HepG2 (cell line): Measurements from ENCODE around the gene MINDY3. TPM values are rescaled to one million over a fixed set of nuclear protein-coding genes. Genes with fewer than 3 reads are reported as not detected.

Experiments
- ATAC-seq: fragments of 200-7000 bp; cut with Tn5 transposase; 3 replicates; pipeline ENCODE4 v1.9.1; 2020; ENCODE audit warnings: mild to moderate bottlenecking, moderate library complexity
- BruUV-seq: library from RNA; stranded (reverse); fragments of 400-500 nt; replicated peaks from 2 replicates; lab custom pipeline; 2021; lab: Mats Ljungman, UMichigan
- CTCF ChIA-PET: fragments of 300-600 bp; formaldehyde crosslinking; extraction: SDS; loops from one replicate; lab custom pipeline; 2021; ENCODE audit warnings: low total read pairs, inconsistent platforms, low intra/inter-chr PET ratio; lab: Yijun Ruan, JAX
- POLR2A ChIA-PET: fragments of 350-600 bp; sonication (Branson Sonifier 250); formaldehyde crosslinking; loops from one replicate; lab custom pipeline; 2020; ENCODE audit warnings: antibody characterized with exemption, inconsistent platforms; lab: Yijun Ruan, JAX
- DNase-seq: peaks from one replicate; pipeline ENCODE4 v3.0.0-alpha.2; 2015; ENCODE audit warnings: low spot score
- FAIRE-seq: peaks from 3 replicates; lab custom pipeline; 2011; peaks lifted over from hg19 to GRCh38; lab: Jason Lieb, UNC
- H2AFZ ChIP-seq: one replicate; pipeline ENCODE4 v1.6.1; 2011; ENCODE audit warnings: low read length, inconsistent platforms
- H3K27ac ChIP-seq: fragments of 300-600 bp; 3 replicates; pipeline ENCODE4 v1.8.0; 2011; ENCODE audit warnings: mixed run types, mild to moderate bottlenecking, mixed read lengths, low read length, inconsistent platforms; ENCODE audit not compliant: insufficient read depth; ENCODE audit errors: extremely low read length
- H3K27me3 ChIP-seq, 2 experiments: fragments of 200-600 bp in 1 of 2; 2 replicates in 1 of 2; 3 replicates in 1 of 2; pipeline versions ENCODE4 v1.6.0 to v1.8.0; 2011; ENCODE audit warnings: low read length in 2 of 2, mild to moderate bottlenecking in 2 of 2, moderate library complexity in 2 of 2, inconsistent platforms in 1 of 2; ENCODE audit not compliant: insufficient read depth in 2 of 2, control insufficient read depth in 1 of 2
- H3K36me3 ChIP-seq, 2 experiments: fragments of 200-600 bp in 1 of 2; replicated peaks in 1 of 2; 2 replicates in 1 of 2; 3 replicates in 1 of 2; pipeline versions ENCODE4 v1.5.1 to v1.8.0; 2011; ENCODE audit warnings: low read length in 2 of 2, inconsistent platforms in 1 of 2; ENCODE audit not compliant: insufficient read depth in 2 of 2, control insufficient read depth in 1 of 2
- H3K4me1 ChIP-seq: 2 replicates; pipeline ENCODE4 v1.5.1; 2012; ENCODE audit warnings: low read length, inconsistent platforms; ENCODE audit not compliant: insufficient read depth
- H3K4me2 ChIP-seq: 2 replicates; pipeline ENCODE4 v1.6.0; 2011; ENCODE audit warnings: low read depth, low read length, inconsistent platforms
- H3K4me3 ChIP-seq, 3 experiments: fragments of 200-600 bp in 1 of 3; sonication (generic), shearing (Covaris generic) in 1 of 3; replicated peaks in 1 of 3; 2 replicates each; pipeline ENCODE4 v1.5.1; 2011 to 2016; ENCODE audit warnings: low read length in 3 of 3, inconsistent platforms in 2 of 3, low read depth in 2 of 3, mild to moderate bottlenecking in 2 of 3, control low read depth in 1 of 3, mixed read lengths in 1 of 3; ENCODE audit not compliant: insufficient read depth in 1 of 3
- H3K79me2 ChIP-seq: one replicate; pipeline ENCODE4 v1.6.1; 2011; ENCODE audit warnings: low read length, inconsistent platforms; ENCODE audit not compliant: insufficient read depth
- H3K9ac ChIP-seq: 2 replicates; pipeline ENCODE4 v1.6.0; 2011; ENCODE audit warnings: mild to moderate bottlenecking, low read depth, low read length, inconsistent platforms; ENCODE audit not compliant: insufficient read depth
- H3K9me3 ChIP-seq: 2 replicates; pipeline ENCODE4 v1.5.1; 2012; ENCODE audit warnings: mild to moderate bottlenecking, low read length
- H4K20me1 ChIP-seq: 2 replicates; pipeline ENCODE4 v1.6.0; 2011; ENCODE audit warnings: inconsistent platforms, mild to moderate bottlenecking, low read length, moderate library complexity; ENCODE audit not compliant: insufficient read depth
- FOXC1 ChIP-seq: sonication (generic); formaldehyde crosslinking; IDR thresholded peaks from 2 replicates; pipeline ENCODE4 v1.8.0; 2022; ENCODE audit warnings: mild to moderate bottlenecking, missing genetic modification reagents, borderline replicate concordance
- SRF ChIP-seq: IDR thresholded peaks from 2 replicates; pipeline ENCODE4 v1.6.1; 2011; ENCODE audit warnings: mild to moderate bottlenecking, low read depth, low read length, moderate library complexity
- ZFP41 ChIP-seq: sonication (generic); formaldehyde crosslinking; IDR thresholded peaks from 2 replicates; pipeline ENCODE4 v1.4.0; 2020; ENCODE audit warnings: mild to moderate bottlenecking, missing genetic modification reagents, borderline replicate concordance
- ZNF121 ChIP-seq: sonication (generic); formaldehyde crosslinking; IDR thresholded peaks from 2 replicates; pipeline ENCODE4 v1.5.0; 2020; ENCODE audit warnings: mild to moderate bottlenecking, missing genetic modification reagents
- ZNF543 ChIP-seq: sonication (generic); formaldehyde crosslinking; IDR thresholded peaks from 2 replicates; pipeline ENCODE4 v1.4.0; 2020; ENCODE audit warnings: mild to moderate bottlenecking, missing genetic modification reagents
- ZNF629 ChIP-seq: sonication (generic); formaldehyde crosslinking; conservative IDR thresholded peaks from 2 replicates; pipeline ENCODE4 v1.5.0; 2020; ENCODE audit warnings: missing genetic modification reagents
- ZNF75D ChIP-seq: sonication (generic); formaldehyde crosslinking; IDR thresholded peaks from 2 replicates; pipeline ENCODE4 v1.8.1; 2023; ENCODE audit warnings: missing genetic modification reagents, mild to moderate bottlenecking, borderline replicate concordance
- WGBS: methylation state at CpG from one replicate; pipeline ENCODE4 v1.1.6; 2017; ENCODE audit warnings: low lambda C conversion rate; 5-methylcytosine and 5-hydroxymethylcytosine counted together
- in situ Hi-C: cut with HindIII; loops from 2 replicates; pipeline ENCODE4 v1.10.0; 2017; ENCODE audit warnings: low pct_unique_long_range_greater_than_20kb; ENCODE audit not compliant: extremely low pct_ligation_motif_present
- intact Hi-C: fragments of 100-400 bp; cut with micrococcal nuclease; formaldehyde crosslinking; loops from one replicate; pipeline ENCODE4 v1.10.0; 2022; ENCODE audit not compliant: unreplicated experiment
- polyA plus RNA-seq, 8 experiments: library from polyadenylated mRNA; depleted of rRNA in 3 of 8; stranded (reverse) in 7 of 8; unstranded in 1 of 8; fragments of >200 nt; fragmentation: Illumina TruSeq in 4 of 8; extraction: Trizol in 4 of 8; gene quantifications; 2 replicates each; pipeline versions ENCODE4 v1.2.1 to v1.2.3, GENCODE V29; 2011 to 2016; ENCODE audit warnings: low read depth in 4 of 8, missing spikeins in 1 of 8, mixed read lengths in 1 of 8; ENCODE audit not compliant: insufficient read depth in 1 of 8
- total RNA-seq, 5 experiments: library from RNA; depleted of rRNA; stranded (reverse); fragments of >200 nt; fragmentation: Illumina TruSeq; extraction: Trizol; gene quantifications; 2 replicates each; pipeline ENCODE4 v1.2.3, GENCODE V29; 2016; ENCODE audit warnings: low read depth in 1 of 5
- TF ChIP-seq, protein P1 (sequence below): IDR thresholded peaks from 2 replicates; pipeline ENCODE4 v1.4.0; 2020; ENCODE audit warnings: mild to moderate bottlenecking, missing genetic modification reagents
- TF ChIP-seq, protein P2 (sequence below): sonication (generic); formaldehyde crosslinking; IDR thresholded peaks from 2 replicates; pipeline ENCODE4 v1.4.0; 2020; ENCODE audit warnings: low read depth, mild to moderate bottlenecking, missing genetic modification reagents
- TF ChIP-seq, protein P3 (sequence below): IDR thresholded peaks from 2 replicates; pipeline ENCODE4 v1.6.1; 2016
- TF ChIP-seq, protein P4 (sequence below): sonication (generic); formaldehyde crosslinking; IDR thresholded peaks from 2 replicates; pipeline ENCODE4 v1.5.0; 2020; ENCODE audit warnings: mild to moderate bottlenecking, missing genetic modification reagents
- TF ChIP-seq, protein P5 (sequence below): sonication (generic); formaldehyde crosslinking; IDR thresholded peaks from 2 replicates; pipeline ENCODE4 v1.5.0; 2020; ENCODE audit warnings: missing genetic modification reagents

Gene MINDY3
- total and polyA plus RNA-seq, 2 of the 13 experiments (the other 11 are each of a cell fraction or from before 2014, with no cell fraction given): 6.4 to 17.5 TPM

DNA sequence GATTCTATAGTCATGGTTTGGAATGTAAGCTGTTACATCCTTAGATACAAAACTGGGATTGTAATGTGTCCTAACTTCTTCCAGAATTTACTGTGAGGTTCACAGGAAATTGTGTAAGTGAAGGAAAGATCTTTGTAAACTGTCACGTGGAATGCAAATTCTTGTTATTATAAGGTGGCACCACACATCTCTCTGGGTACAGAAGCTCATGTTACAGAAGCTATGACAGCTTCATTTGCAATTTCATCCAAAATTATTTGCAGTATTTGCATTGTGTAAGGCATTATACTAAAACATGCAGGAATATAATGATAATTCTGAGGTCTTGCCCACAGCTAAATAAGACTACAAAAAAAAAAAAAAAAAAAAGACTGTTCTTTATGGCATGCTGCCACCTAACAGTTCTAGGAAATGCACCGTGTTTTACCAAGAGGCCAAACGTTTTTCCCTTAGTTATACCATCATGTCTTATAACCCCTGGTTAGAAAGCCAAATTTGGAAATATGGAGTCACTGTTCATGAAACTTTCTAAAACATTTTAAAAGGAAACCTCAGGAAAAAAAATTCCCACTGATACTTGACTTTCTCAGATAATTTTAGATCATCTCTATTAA, 17.6 kb downstream of the MINDY3 start (continued):
- TF ChIP-seq, protein P1, sequence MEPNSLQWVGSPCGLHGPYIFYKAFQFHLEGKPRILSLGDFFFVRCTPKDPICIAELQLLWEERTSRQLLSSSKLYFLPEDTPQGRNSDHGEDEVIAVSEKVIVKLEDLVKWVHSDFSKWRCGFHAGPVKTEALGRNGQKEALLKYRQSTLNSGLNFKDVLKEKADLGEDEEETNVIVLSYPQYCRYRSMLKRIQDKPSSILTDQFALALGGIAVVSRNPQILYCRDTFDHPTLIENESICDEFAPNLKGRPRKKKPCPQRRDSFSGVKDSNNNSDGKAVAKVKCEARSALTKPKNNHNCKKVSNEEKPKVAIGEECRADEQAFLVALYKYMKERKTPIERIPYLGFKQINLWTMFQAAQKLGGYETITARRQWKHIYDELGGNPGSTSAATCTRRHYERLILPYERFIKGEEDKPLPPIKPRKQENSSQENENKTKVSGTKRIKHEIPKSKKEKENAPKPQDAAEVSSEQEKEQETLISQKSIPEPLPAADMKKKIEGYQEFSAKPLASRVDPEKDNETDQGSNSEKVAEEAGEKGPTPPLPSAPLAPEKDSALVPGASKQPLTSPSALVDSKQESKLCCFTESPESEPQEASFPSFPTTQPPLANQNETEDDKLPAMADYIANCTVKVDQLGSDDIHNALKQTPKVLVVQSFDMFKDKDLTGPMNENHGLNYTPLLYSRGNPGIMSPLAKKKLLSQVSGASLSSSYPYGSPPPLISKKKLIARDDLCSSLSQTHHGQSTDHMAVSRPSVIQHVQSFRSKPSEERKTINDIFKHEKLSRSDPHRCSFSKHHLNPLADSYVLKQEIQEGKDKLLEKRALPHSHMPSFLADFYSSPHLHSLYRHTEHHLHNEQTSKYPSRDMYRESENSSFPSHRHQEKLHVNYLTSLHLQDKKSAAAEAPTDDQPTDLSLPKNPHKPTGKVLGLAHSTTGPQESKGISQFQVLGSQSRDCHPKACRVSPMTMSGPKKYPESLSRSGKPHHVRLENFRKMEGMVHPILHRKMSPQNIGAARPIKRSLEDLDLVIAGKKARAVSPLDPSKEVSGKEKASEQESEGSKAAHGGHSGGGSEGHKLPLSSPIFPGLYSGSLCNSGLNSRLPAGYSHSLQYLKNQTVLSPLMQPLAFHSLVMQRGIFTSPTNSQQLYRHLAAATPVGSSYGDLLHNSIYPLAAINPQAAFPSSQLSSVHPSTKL: no peak
- no peak for TF ChIP-seq FOXC1 (CRISPR knock-in tag)
- TF ChIP-seq ZFP41 (CRISPR knock-in tag): no peak
- TF ChIP-seq, protein P2, sequence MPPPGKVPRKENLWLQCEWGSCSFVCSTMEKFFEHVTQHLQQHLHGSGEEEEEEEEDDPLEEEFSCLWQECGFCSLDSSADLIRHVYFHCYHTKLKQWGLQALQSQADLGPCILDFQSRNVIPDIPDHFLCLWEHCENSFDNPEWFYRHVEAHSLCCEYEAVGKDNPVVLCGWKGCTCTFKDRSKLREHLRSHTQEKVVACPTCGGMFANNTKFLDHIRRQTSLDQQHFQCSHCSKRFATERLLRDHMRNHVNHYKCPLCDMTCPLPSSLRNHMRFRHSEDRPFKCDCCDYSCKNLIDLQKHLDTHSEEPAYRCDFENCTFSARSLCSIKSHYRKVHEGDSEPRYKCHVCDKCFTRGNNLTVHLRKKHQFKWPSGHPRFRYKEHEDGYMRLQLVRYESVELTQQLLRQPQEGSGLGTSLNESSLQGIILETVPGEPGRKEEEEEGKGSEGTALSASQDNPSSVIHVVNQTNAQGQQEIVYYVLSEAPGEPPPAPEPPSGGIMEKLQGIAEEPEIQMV: no peak

DNA sequence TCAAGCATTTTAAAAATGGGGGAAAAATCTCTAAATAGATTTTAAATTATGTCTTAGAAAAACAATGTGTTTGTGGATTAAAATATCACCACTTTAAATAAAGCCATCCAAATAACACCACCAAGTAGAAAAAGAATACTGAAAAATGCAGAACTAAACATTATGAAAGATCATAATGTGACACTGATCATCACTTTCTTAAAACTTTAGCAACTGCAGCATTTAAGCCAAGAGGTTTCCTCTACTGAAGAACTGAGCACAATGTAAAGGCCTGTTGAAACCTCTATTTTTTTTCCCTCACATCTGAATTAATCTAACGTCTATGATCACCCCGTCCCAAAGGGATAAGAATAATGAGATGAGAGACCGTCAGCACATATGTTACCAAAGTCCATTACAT, 18.6 kb downstream of the MINDY3 start:
- H3K4me1 ChIP-seq: peaks cover 9% of the 10 kb centered on the region
- ChIA-PET POLR2A (no interaction called here), CTCF (no interaction called here)
- BruUV-seq: no TSS peak
- ATAC-seq: no peak
- H3K36me3 ChIP-seq: 0 out of 5 replicates have a peak, but pooled peaks cover 0 to 7% of the 10 kb centered on the region in 2 experiments
- no peak for FAIRE-seq
- WGBS: 97% methylated on average over 3 of the region's 3 CpGs
- H3K27ac ChIP-seq: no peak overlapping the region
- H3K9ac ChIP-seq: no peak overlapping the region
- H3K9me3 ChIP-seq: no peaks in the 10 kb centered on the region
- DNase-seq: no peak
- in situ Hi-C loops: no loop called here
- no peak overlapping the region for H2AFZ ChIP-seq
- H3K79me2 ChIP-seq: no peaks in the 10 kb centered on the region
- no peaks in the 10 kb centered on the region for H4K20me1 ChIP-seq
- intact Hi-C loops: no loop called here
- no peak overlapping the region for H3K4me2 ChIP-seq
- no peak overlapping the region for H3K4me3 ChIP-seq
- H3K27me3 ChIP-seq: no peaks in the 10 kb centered on the region
- TF ChIP-seq, protein P3, sequence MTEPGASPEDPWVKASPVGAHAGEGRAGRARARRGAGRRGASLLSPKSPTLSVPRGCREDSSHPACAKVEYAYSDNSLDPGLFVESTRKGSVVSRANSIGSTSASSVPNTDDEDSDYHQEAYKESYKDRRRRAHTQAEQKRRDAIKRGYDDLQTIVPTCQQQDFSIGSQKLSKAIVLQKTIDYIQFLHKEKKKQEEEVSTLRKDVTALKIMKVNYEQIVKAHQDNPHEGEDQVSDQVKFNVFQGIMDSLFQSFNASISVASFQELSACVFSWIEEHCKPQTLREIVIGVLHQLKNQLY: no peak
- TF ChIP-seq ZNF121 (no peak), SRF (no peak), ZNF75D (no peak), ZNF629 (no peak), ZNF543 (CRISPR knock-in tag) (no peak)
- TF ChIP-seq, protein P4, sequence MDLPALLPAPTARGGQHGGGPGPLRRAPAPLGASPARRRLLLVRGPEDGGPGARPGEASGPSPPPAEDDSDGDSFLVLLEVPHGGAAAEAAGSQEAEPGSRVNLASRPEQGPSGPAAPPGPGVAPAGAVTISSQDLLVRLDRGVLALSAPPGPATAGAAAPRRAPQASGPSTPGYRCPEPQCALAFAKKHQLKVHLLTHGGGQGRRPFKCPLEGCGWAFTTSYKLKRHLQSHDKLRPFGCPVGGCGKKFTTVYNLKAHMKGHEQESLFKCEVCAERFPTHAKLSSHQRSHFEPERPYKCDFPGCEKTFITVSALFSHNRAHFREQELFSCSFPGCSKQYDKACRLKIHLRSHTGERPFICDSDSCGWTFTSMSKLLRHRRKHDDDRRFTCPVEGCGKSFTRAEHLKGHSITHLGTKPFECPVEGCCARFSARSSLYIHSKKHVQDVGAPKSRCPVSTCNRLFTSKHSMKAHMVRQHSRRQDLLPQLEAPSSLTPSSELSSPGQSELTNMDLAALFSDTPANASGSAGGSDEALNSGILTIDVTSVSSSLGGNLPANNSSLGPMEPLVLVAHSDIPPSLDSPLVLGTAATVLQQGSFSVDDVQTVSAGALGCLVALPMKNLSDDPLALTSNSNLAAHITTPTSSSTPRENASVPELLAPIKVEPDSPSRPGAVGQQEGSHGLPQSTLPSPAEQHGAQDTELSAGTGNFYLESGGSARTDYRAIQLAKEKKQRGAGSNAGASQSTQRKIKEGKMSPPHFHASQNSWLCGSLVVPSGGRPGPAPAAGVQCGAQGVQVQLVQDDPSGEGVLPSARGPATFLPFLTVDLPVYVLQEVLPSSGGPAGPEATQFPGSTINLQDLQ (CRISPR knock-in tag): no peak
- TF ChIP-seq, protein P5, sequence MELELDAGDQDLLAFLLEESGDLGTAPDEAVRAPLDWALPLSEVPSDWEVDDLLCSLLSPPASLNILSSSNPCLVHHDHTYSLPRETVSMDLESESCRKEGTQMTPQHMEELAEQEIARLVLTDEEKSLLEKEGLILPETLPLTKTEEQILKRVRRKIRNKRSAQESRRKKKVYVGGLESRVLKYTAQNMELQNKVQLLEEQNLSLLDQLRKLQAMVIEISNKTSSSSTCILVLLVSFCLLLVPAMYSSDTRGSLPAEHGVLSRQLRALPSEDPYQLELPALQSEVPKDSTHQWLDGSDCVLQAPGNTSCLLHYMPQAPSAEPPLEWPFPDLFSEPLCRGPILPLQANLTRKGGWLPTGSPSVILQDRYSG (CRISPR knock-in tag): no peak
